ENCODE measurements around the gene PSD2. TPM values are rescaled to one million over a fixed set of nuclear protein-coding genes. Genes with fewer than 3 reads are reported as not detected.

The PSD2 gene
- total RNA-seq, 1 experiment from 2014 or later, result 0.79 TPM

- no peak for ATAC-seq
- Histone ChIP-seq H3K27me3 (ENCODE audit: insufficient read depth, low read length) (peaks cover 49% of the 10 kb centered on the region), H3K9me3 (ENCODE audit: control insufficient read depth in 1 of 2, insufficient read depth in 1 of 2, low read depth in 1 of 2, low read length in 2 of 2) (no peaks in the 10 kb centered on the region; a peak in 1 of 4 replicates), H3K9ac (ENCODE audit: low read length) (no peak overlapping the region), H3K4me1 (ENCODE audit: control insufficient read depth in 1 of 2, insufficient read depth in 2 of 2, low read length in 2 of 2) (peaks cover 0 to 8% of the 10 kb centered on the region in 2 experiments; a peak in 1 of 4 replicates), H2AFZ (ENCODE audit: low read depth, low read length, poor library complexity, severe bottlenecking) (no peak overlapping the region), H3K9me2 (ENCODE audit: insufficient read depth) (no peaks in the 10 kb centered on the region), H3K27ac (ENCODE audit: low read depth, low read length) (no peak overlapping the region), H4K20me1 (ENCODE audit: insufficient read depth) (no peaks in the 10 kb centered on the region), H3K4me3 (replicated peaks in 1 of 2; ENCODE audit: low read depth in 1 of 2, low read length in 2 of 2) (no peak overlapping the region), H3K4me2 (ENCODE audit: low read length) (no peak overlapping the region), H3K79me2 (ENCODE audit: insufficient read depth, low read length) (no peaks in the 10 kb centered on the region), H3K36me3 (ENCODE audit: control insufficient read depth in 1 of 2, insufficient read depth in 2 of 2, low read length in 2 of 2) (no peaks in the 10 kb centered on the region)
- no TSS peak for BruUV-seq (replicated peaks)
- intact Hi-C loops (cut with micrococcal nuclease), result no loop called here
- TF ChIP-seq MAX (IDR thresholded peaks at IDR 0.05), result no peak
- no peak for TF ChIP-seq SRF (IDR thresholded peaks at IDR 0.05; ENCODE audit: low read depth)
- DNase-seq (ENCODE audit: low read depth, low spot score), result no peak
- ChIA-PET POLR2A (no interaction called here), CTCF (no interaction called here), RAD21 (ENCODE audit: low non-redundant PET in 1 of 2, low total read pairs in 2 of 2, uncharacterized antibody in 2 of 2, unreplicated experiment in 2 of 2) (no interaction called here)
These were observed 37.9 kb downstream of the PSD2 start for GRCh38 chr5:139833525-139833924.

GRCh38 chr5:139835656-139836055, 40.0 kb downstream of the PSD2 start:
- peaks cover 39% of the 10 kb centered on the region for H3K27me3 ChIP-seq (ENCODE audit: insufficient read depth, low read length)
- DNase-seq (ENCODE audit: low read depth, low spot score) (no peak), ATAC-seq (no peak)
- TF ChIP-seq, protein P1, sequence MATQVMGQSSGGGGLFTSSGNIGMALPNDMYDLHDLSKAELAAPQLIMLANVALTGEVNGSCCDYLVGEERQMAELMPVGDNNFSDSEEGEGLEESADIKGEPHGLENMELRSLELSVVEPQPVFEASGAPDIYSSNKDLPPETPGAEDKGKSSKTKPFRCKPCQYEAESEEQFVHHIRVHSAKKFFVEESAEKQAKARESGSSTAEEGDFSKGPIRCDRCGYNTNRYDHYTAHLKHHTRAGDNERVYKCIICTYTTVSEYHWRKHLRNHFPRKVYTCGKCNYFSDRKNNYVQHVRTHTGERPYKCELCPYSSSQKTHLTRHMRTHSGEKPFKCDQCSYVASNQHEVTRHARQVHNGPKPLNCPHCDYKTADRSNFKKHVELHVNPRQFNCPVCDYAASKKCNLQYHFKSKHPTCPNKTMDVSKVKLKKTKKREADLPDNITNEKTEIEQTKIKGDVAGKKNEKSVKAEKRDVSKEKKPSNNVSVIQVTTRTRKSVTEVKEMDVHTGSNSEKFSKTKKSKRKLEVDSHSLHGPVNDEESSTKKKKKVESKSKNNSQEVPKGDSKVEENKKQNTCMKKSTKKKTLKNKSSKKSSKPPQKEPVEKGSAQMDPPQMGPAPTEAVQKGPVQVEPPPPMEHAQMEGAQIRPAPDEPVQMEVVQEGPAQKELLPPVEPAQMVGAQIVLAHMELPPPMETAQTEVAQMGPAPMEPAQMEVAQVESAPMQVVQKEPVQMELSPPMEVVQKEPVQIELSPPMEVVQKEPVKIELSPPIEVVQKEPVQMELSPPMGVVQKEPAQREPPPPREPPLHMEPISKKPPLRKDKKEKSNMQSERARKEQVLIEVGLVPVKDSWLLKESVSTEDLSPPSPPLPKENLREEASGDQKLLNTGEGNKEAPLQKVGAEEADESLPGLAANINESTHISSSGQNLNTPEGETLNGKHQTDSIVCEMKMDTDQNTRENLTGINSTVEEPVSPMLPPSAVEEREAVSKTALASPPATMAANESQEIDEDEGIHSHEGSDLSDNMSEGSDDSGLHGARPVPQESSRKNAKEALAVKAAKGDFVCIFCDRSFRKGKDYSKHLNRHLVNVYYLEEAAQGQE (IDR thresholded peaks at IDR 0.05; ENCODE audit: low read depth), result peak; percentile 62
- no peak for TF ChIP-seq MAX (IDR thresholded peaks at IDR 0.05)
- no TSS peak for BruUV-seq (replicated peaks)
- no peak overlapping the region for H3K4me2 ChIP-seq (ENCODE audit: low read length)
- no peak overlapping the region for H3K27ac ChIP-seq (ENCODE audit: low read depth, low read length)
- H3K79me2 ChIP-seq (ENCODE audit: insufficient read depth, low read length), result no peaks in the 10 kb centered on the region
- RAD21 ChIA-PET (ENCODE audit: low non-redundant PET in 1 of 2, low total read pairs in 2 of 2, uncharacterized antibody in 2 of 2, unreplicated experiment in 2 of 2), result no interaction called here
- POLR2A ChIA-PET, result no interaction called here
- peaks cover 0 to 8% of the 10 kb centered on the region in 2 experiments; a peak in 1 of 4 replicates for H3K4me1 ChIP-seq (ENCODE audit: control insufficient read depth in 1 of 2, insufficient read depth in 2 of 2, low read length in 2 of 2)
- no peaks in the 10 kb centered on the region for H3K9me3 ChIP-seq (ENCODE audit: control insufficient read depth in 1 of 2, insufficient read depth in 1 of 2, low read depth in 1 of 2, low read length in 2 of 2)
- no peaks in the 10 kb centered on the region for H4K20me1 ChIP-seq (ENCODE audit: insufficient read depth)
- no peak overlapping the region for H3K9ac ChIP-seq (ENCODE audit: low read length)
- CTCF ChIA-PET, result no interaction called here
- no peaks in the 10 kb centered on the region for H3K36me3 ChIP-seq (ENCODE audit: control insufficient read depth in 1 of 2, insufficient read depth in 2 of 2, low read length in 2 of 2)
- intact Hi-C loops (cut with micrococcal nuclease), result no loop called here
- H2AFZ ChIP-seq (ENCODE audit: low read depth, low read length, poor library complexity, severe bottlenecking), result no peak overlapping the region
- H3K9me2 ChIP-seq (ENCODE audit: insufficient read depth), result no peaks in the 10 kb centered on the region
- H3K4me3 ChIP-seq (replicated peaks in 1 of 2; ENCODE audit: low read depth in 1 of 2, low read length in 2 of 2), result no peak overlapping the region
